NK-92 treated with Interleukin-12 subunit alpha and Interleukin-12 subunit beta, amount 100 ng/mL, for 24 hours (cell line): ENCODE data around the gene SS18L1.

Experiments used
- DNase-seq: peaks from one replicate; lab custom pipeline; 2025; lab: John Stamatoyannopoulos, UW

Gene SS18L1

DNA sequence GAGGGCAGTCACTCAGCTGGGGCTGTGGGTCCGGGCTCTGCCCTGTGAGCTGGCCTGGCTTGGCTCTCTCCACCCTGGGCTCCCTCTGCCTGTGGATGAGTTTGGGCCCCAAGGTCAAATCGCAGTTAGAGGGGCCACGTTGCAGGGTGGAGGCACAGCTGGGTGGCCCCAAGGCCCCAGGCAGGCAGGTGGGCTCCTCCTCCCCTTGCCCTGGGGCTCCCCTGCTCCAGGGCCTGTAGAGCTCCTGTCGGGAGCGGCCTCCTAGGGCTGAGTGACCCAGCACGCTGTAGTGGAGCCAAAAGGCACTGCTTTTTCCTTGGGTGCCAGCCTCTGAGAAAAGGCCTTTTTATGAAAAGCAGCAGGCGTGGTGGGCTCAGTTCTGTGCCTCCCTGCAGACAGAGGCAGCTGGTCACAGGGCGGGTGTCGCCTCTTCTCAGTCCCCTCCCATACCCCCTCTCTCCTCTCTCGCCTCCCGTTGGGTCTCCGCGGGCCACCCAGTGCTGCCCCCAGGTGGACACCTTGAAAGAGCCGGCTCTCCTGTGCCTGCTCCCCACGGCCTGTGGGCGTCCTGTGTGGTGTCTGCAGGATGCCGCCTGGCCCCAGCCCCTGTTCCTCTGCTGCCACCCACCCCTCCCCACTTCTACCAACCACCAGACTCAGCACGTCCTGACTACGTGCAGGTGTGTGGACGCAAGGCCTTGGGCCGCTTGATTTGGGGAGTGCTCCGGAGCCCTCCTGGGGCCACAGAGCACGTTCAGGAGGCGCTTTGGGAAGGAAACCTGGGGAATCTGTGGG, 13.2 kb downstream of the SS18L1 start:
- no peak for DNase-seq

DNA sequence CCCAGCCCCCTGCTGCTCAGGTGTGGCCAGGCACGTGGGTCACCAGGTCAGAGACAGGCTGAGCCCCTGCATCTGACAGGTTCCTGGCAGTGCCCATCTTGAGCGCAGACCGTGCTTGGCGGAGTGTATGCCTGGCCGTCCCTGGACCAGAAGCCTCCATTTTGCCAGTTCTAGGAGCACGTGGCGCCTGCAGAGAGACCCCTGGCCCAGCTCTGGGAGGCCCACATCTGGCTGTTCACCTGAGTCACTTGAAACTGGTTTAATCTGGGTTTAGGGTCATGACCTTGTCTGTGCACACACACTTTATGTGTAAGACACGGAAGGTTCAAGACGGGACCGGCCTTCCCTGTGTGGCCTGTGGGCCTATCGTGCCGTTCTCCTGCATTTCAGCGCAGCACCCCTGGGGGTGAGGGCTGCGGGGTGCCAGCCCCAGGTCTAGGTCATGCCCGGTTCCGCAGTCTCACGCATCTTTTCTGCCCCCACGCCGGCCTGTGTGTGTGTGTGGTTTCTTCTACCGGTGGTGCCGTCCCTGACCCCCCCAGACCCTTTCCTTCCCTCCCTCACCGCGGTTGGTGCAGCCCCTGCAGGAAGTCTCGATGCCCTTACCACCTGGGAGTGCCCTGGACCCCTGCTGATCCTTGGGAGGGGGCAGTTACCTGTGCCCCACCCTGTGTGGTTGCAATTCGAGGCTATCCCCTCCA, 14.0 kb downstream of the SS18L1 start:
- no peak for DNase-seq

DNA sequence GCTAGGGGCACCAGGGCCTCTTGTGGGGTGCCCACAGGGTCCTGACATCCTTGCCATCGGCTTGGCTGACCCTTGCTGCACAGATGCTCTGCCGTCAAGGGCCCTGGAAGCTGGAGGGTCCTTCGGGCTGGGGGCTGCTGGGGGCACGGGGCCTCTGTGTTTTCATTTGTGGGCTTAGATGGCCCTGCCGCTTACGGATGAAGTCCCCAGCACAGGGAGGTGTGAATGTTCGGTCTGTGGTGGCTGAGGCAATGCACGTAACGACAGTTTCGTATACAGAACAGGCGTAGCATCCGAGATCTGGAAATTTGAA, 14.5 kb downstream of the SS18L1 start:
- DNase-seq, result no peak

DNA sequence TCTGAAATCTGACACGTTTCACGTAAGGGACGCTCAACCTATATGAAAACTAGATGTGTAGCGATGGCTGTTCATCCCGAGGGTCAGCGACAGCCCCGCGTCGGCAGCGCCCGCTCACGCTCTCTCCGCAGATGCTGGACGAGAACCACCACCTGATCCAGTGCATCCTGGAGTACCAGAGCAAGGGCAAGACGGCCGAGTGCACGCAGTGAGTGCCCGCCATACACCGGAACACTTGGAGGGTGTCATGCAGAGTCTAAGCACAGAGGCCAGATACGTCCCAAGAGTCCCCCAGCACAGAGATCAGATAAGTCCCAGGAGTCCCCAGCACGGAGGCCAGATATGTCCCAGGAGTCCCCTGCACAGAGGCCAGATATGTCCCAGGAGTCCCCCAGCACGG, 15.0 kb downstream of the SS18L1 start:
- no peak for DNase-seq

DNA sequence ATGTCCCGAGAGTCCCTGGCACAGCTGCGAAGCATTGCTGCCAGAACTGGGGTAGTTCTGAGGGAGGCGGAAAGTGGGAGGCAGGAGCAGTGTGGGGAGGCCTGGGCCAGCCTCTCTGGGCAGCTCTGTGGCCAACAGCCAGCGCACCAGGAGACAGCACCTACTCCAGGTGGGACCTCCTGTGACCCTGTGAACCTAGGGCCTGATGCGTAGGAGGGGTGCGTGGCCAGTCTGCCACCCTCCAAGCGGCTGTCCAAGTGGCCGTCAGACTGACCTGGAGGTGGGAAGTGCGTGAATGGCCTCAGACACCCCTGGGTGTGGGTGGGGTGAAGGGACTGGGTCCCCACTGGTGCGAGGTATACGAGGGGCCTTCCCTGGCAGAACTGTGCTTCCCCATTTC, 15.5 kb downstream of the SS18L1 start:
- no peak for DNase-seq

DNA sequence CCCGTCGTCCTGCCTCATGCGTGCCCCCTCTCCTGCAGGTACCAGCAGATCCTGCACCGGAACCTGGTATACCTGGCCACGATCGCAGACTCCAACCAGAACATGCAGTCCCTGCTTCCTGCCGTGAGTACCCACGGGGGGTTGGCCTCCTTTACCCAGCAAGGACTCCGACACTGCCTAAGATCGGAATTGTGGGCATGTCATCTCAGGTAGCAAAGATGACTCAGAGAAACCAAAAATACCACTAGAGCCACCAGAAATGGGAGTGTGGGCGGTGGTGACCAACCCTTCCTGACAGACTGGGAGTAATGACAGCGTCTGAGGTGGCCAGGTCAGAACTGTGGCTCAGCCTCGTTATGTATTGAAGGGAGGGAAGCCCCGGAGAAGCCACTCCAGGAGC, 16.3 kb downstream of the SS18L1 start:
- no peak for DNase-seq

DNA sequence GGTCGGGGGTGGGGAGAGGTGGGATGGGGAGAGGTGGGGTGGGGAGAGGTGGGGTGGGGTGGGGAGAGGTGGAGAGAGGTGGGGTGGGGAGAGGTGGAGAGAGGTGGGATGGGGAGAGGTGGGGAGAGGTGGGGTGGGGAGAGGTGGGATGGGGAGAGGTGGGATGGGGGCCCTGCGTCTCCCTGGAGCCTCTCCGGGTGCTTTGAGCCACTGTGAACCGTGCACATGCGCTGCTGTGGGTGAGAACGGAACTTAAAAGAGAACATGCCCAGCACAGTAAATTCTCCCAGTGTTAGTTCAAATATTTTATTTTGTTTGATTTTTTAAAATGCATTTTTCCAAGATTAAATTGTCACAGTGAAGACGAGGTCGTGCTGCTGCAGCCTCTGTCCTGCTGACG, 16.7 kb downstream of the SS18L1 start:
- DNase-seq, result no peak

DNA sequence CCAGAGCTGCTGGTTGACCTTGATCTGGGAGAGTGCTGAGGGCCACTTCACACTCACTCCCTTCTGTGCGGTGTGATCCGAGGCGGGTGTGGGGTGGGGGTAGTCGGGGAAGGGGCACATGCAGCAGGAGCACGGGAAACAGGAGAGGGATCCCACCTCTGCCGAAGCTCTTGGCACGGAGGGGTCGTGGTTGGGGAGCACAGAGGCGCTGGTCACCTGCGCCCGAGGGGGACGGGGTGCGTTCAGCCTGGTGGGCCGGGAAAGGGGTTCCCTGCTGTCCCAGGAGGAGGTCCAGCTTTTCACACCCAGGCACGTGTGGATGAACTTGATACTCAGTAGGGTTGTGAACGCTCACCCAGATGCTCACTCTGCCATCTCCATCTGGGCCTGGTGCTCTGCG, 17.3 kb downstream of the SS18L1 start:
- no peak for DNase-seq

DNA sequence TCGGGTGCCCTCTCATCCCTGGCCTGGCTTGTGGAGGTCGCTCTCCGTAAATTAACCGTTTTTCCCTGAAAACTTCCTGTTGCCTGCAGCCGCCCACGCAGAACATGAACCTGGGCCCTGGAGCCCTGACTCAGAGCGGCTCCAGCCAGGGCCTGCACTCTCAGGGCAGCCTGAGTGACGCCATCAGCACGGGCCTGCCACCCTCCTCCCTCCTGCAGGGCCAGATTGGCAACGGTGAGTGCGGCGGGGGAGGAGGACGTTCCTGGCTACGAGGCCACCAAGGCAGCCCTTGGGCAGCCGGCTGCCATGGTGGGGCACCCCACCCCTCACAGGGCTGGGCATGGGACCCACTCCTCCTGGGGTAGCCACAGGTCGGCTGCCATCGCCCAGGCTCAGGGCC, 17.8 kb downstream of the SS18L1 start:
- DNase-seq, result no peak

DNA sequence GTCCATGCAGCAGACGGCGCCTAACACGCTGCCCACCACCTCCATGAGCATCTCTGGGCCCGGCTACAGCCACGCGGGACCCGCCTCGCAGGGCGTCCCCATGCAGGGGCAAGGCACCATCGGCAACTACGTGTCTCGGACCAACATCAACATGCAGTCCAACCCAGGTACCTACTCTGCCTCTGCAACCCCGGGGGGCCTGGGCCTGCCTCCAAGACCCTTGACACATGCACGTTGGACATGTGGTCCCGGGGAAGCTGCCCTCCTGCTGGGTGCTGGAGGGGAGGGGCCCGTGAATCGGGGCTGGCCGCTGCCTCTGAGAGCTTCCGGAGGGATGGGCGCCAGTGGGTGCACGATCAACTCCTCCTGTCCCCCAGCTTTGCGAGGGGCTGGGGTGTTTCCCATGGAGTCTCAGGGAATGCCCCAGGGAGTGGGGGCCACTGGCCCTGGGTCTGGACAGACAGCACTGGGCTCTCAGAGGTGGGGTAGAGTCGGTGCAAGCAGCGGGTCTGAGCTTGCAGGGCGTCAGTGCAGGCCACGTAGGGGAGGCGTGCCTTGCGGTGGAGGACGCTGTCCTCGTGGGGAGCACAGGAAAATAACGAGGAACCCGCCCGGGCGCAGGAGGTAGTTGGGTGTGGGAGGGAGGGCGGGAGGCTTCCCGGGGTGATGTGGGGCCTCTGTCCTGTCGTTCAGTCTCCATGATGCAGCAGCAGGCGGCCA, 19.4 kb downstream of the SS18L1 start:
- no peak for DNase-seq

DNA sequence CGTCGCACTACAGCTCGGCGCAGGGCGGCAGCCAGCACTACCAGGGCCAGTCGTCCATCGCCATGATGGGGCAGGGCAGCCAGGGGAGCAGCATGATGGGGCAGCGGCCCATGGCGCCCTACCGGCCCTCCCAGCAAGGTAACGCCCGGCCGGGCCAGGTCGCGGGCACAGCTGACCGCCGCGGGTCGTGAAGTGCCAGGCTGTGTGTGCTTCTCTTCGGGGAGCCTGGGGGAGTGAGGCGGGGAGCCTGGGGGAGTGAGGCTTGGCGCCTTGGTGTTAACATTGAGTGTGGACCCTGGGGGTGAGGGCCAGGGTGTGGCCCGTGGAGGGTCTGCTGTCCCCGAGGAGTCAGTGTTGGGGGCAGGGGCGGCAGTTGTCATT, 19.9 kb downstream of the SS18L1 start:
- DNase-seq, result no peak

DNA sequence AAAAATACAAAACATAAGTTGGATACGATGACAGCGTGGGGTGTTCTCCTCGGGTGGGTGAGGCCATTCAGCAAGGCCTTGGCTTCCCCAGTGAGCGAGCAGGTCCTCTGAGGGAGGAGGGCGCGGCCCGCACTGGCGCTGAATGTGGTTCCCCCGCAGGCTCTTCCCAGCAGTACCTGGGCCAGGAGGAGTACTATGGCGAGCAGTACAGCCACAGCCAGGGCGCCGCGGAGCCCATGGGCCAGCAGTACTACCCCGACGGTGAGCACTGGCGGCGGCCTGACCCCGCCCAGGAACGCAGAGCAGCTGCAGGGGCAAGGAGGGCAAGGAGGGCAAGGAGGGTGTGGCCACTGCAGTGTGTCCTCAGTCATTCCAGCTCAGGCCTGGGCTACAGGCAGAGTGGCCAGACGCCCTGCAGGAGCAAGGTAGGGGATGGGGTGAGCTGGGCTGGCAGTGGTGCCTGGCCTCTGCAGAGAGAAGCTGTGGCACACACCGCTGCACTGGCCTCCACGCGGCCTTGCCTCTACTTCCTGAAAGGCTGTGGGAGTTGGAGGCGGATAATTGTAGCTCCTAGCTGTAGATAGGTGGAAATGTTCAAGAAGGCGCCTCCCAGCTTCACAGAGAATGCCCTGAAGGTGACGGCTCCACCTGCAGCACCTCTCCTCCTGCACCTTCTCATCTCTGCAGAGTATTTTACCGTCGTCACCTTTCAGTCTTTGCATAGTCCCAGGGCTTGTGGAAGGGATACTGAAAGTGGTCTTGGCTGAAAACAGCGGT, 20.6 kb downstream of the SS18L1 start:
- no peak for DNase-seq

DNA sequence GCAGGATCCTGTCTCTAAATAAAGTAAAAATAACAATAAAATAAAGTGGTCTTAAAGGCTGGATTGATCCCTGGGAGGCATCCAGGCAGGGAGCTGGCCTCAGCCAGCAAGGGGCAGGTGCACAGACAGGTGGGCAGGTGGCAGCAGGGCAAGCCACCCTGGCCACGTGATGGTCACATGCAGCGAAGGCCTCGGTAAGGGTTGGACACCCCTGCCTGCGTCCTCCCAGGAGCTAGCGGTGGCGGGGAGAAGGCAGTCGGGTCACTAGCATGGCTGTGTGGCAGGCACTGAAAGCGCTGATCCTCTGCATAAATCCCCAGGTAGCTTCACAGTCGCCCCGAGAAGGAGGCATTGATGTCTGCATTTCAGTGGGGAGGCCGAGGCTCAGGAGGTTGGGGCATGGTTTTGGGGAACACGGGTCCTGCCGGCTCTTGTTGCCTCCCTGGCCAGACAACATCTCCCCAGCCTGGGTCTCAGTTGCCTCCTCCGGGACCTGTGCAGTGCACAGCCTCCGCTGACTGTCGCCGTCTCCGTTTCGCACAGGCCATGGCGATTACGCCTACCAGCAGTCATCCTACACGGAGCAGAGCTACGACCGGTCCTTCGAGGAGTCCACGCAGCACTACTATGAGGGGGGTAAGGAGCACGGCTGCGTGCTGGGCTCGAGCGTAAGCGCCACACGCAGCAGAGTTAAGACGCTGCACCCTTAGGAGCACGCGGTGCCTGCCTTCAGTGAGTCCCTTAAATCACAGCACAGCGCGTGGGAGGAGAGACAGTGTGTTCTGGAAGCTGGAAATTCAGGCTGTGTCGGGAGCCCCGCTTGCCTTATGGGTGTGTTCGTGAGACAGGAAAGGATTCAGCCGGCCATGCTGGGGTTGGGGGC, 21.6 kb downstream of the SS18L1 start:
- no peak for DNase-seq

DNA sequence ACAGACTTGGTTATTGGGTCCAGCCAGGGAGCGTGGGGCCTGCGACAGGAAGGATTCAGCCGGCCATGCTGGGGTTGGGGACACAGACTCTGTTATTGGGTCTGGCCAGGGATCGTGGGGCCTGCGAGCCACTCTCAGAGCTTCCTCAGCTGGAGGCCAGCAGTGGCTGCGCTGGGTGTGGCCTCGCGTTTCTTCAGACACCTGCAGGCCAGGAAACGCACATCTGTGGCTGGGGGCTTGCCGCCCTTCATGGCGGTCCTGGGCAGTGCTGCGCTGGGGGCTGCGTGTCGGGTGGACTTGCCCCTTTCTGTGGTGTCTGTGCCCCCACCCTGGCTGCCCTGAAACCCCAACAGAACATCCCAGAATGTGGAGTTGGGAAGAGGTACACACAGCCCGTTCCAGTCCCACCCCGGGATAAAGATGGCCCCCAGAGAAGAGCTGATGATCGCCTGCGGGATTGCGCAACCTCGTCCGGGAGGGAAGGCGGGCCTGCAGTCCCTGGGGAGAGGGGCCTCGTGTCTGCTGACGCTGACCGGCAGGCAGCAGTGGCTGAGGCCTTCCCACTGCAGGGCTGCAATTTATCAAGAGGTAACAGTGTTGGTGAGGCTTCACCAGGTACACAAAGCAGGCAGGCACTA, 22.3 kb downstream of the SS18L1 start:
- DNase-seq, result no peak

DNA sequence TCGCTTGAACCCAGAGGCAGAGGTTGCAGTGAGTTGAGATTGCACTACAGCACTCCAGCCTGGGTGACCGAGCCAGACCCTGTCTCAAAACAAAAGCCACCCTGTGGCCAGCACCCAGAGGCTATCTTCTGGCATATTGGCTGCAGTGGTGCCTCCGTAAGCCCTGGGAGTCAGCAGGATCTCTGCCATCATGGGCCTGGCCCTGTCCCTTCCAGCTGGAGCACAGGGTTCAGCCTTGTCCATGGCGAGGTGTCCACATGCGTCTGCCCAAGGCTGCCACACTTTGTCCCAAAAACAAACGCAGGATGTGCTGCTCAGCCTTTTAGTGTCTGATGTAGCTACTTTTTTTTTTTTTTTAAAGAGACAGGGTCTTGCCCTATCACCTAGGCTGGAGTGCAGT, 23.9 kb downstream of the SS18L1 start:
- DNase-seq, result no peak

DNA sequence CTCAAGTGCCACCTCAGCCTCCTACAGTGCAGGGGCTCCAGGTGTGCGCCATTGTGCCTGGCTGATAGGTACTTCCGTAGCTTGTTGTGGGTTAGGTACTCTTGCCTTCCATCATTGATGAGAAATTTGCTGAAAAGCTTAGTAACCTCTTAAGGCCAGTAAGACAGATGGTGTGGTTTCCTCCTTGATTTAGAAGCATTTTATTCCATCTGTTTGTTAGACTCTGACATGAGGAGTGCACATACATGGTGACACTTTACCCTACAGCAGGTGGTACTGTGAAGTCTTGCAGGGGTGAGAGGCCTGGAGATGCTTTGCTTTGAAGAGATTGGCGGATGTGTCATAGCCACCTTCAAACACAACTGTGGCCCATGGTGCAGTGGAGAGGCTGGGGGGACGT, 24.5 kb downstream of the SS18L1 start:
- DNase-seq, result no peak

DNA sequence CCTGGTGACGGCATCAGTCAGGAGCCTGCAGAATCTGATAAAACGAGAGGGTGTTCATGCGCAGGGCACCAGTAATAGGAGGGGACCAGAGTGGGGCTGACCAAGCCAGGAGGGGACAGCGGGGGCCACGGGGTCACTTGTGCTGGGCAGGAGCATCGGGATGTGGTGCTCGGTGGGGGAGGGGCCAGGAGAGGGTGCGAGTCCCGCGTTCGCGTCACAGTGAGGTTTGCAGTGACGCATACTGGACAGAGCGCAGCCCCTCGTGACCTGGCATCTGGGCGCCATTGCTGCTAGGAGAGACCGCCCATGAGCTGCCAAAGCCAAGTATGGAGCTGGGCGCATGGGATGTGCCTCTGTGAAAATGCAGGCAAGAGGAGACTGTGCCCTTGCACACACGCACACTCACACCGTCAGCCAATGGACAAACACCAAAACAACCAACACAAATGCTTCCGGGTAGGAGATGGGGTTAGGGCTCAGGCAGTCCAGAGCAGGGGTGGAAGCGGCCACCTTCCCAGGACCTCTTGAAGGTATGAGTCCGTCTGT, 25.4 kb downstream of the SS18L1 start:
- DNase-seq, result no peak

DNA sequence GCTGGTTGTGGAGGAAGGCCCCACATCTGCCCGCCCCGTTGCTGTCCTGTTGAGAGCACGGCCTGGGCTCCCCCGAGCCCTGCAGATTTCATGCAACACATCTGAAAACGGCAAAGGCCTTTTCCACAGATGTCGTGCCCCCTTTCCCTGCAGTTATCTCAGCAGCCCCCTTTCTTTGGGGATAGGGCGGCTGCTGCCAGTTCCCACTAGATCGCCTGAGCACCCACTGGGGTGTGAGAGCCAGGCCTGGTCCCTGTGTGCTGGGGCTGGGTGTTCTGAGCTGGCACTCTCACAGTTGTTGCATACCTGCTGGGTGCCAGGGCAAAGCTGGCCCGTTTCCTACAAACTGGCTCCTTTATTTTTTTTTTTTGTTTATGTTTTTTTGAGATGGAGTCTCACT, 27.0 kb downstream of the SS18L1 start:
- DNase-seq, result no peak

DNA sequence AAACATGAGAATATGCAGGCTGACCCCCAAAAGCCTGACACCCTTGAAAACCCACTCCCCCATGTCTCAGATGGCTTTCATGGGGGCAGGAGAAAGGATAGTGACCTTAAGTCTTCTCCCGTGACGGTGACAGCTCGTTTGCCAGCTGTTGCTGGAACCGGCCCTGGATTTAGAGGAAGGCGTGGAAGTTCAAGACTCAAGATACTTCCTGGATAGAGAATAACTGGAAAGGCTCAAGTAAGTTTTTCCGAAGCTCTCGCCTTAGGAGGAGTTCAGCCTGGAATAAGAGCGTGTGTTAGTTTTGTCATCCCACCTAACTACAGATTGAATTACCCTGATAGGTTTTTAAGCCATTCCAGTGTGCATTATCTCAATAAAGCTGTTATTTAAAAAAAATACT, 27.7 kb downstream of the SS18L1 start:
- DNase-seq, result no peak

DNA sequence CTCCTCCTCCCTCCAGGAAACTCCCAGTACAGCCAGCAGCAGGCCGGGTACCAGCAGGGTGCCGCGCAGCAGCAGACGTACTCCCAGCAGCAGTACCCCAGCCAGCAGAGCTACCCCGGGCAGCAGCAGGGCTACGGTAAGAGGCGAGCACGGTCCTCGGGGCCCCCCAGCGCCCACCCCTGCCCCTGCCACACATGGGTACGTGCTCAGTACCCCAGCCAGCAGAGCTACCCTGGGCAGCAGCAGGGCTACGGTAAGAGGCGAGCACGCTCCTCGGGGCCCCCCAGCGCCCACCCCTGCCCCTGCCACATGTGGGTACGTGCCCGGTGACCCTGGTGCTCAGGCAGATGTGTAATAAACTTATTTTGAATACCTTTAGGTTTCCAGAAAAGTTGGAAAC, 29.1 kb downstream of the SS18L1 start:
- no peak for DNase-seq
